Upper lobe of left lung (tissue), 6 donors: ENCODE results near the gene SMIM38. TPM values are rescaled to one million over a fixed set of nuclear protein-coding genes. Genes with fewer than 3 reads are reported as not detected.

ENCODE experiments used
- ATAC-seq, 2 donors: fragments of 200-7000 bp; cut with Tn5 transposase; one replicate each; pipeline ENCODE4 v1.9.1; 2022; ENCODE audit warnings: mild to moderate bottlenecking in 2 of 2, moderate library complexity in 2 of 2; ENCODE audit not compliant: low FRiP score in 2 of 2
- DNase-seq, 2 donors: peaks; one replicate each; pipeline ENCODE4 v3.0.0-alpha.2; 2019 to 2020
- H3K27ac ChIP-seq, 4 donors: fragments of 200-600 bp; sonication (generic); one replicate each; pipeline ENCODE4 v1.5.1; 2016 to 2019
- H3K27me3 ChIP-seq, 4 donors: fragments of 200-600 bp; sonication (generic); one replicate each; pipeline ENCODE4 v1.5.1; 2017 to 2019
- H3K36me3 ChIP-seq, 4 donors: fragments of 200-600 bp; sonication (generic); one replicate each; pipeline ENCODE4 v1.5.1; 2016 to 2019
- H3K4me1 ChIP-seq, 4 donors: fragments of 200-600 bp; sonication (generic); one replicate each; pipeline ENCODE4 v1.5.1; 2018 to 2019
- H3K4me3 ChIP-seq, 4 donors: fragments of 200-600 bp; sonication (generic); one replicate each; pipeline ENCODE4 v1.5.1; 2017 to 2019; ENCODE audit warnings: mild to moderate bottlenecking in 2 of 4, moderate library complexity in 1 of 4
- H3K9me3 ChIP-seq, 4 donors: fragments of 200-600 bp; sonication (generic); one replicate each; pipeline ENCODE4 v1.5.1; 2018 to 2019
- EP300 ChIP-seq, 4 donors: sonication (generic); formaldehyde crosslinking; IDR thresholded peaks; one replicate each; pipeline ENCODE4 v1.5.1; 2017; ENCODE audit warnings: antibody characterized with exemption in 4 of 4, control low read depth in 2 of 4
- POLR2A ChIP-seq, 4 donors: fragments of 450-650 bp; IDR thresholded peaks; one replicate each; pipeline ENCODE4 v1.5.1; 2016 to 2017; ENCODE audit warnings: antibody characterized with exemption in 4 of 4, mild to moderate bottlenecking in 2 of 4
- POLR2AphosphoS5 ChIP-seq, 2 donors: sonication (generic); formaldehyde crosslinking; IDR thresholded peaks; one replicate each; pipeline ENCODE4 v1.5.1; 2017; ENCODE audit warnings: antibody characterized with exemption in 2 of 2
- WGBS, 2 donors: methylation state at CpG; one replicate each; pipeline ENCODE4 v1.1.5; 2017 to 2018; 5-methylcytosine and 5-hydroxymethylcytosine counted together
- total RNA-seq, 6 donors: library from RNA; depleted of rRNA in 4 of 6; stranded (reverse); fragments of >200 nt in 4 of 6; gene quantifications; one replicate each; pipeline versions ENCODE4 v1.1.0 to v1.2.1, GENCODE V29; 2016 to 2021
- TF ChIP-seq, protein P1 (sequence below), 6 experiments: fragments of 450-650 bp in 4 of 6; fragments of 200-600 bp in 2 of 6; sonication (generic) in 2 of 6; IDR thresholded peaks; one replicate each; pipeline ENCODE4 v1.5.1; 2016 to 2019; ENCODE audit warnings: antibody characterized with exemption in 6 of 6
- donor health status: DM: no; HTN: no; CAD: no; lungs with moderate emphysema.
- donor health status: DM: no; HTN: yes; CAD: no; lungs with severe emphysema.

The SMIM38 gene
- total RNA-seq, 6 donors from 2014 or later = 0.10 to 0.67 (median 0.55) TPM; not detected in 2

- Histone ChIP-seq H3K9me3 (no peaks in the 10 kb centered on the region), H3K4me1 (peaks cover 8 to 13% (median 11%) of the 10 kb centered on the region in 4 donors), H3K27me3 (no peaks in the 10 kb centered on the region), H3K27ac (no peak overlapping the region), H3K4me3 (no peak overlapping the region), H3K36me3 (no peaks in the 10 kb centered on the region)
- TF ChIP-seq POLR2AphosphoS5 (IDR thresholded peaks at IDR 0.05) (no peak), POLR2A (IDR thresholded peaks at IDR 0.05) (no peak), EP300 (IDR thresholded peaks at IDR 0.05) (no peak)
- TF ChIP-seq, protein P1, sequence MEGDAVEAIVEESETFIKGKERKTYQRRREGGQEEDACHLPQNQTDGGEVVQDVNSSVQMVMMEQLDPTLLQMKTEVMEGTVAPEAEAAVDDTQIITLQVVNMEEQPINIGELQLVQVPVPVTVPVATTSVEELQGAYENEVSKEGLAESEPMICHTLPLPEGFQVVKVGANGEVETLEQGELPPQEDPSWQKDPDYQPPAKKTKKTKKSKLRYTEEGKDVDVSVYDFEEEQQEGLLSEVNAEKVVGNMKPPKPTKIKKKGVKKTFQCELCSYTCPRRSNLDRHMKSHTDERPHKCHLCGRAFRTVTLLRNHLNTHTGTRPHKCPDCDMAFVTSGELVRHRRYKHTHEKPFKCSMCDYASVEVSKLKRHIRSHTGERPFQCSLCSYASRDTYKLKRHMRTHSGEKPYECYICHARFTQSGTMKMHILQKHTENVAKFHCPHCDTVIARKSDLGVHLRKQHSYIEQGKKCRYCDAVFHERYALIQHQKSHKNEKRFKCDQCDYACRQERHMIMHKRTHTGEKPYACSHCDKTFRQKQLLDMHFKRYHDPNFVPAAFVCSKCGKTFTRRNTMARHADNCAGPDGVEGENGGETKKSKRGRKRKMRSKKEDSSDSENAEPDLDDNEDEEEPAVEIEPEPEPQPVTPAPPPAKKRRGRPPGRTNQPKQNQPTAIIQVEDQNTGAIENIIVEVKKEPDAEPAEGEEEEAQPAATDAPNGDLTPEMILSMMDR (IDR thresholded peaks at IDR 0.05) = no peak
- no peak for DNase-seq
- ATAC-seq = no peak
- WGBS, 2 donors = 96 to 97% methylated on average over 6 to 7 of the region's 7 CpGs
Observed at GRCh38 chr11:69129647-69130046, 26.1 kb upstream of the SMIM38 start.

DNA sequence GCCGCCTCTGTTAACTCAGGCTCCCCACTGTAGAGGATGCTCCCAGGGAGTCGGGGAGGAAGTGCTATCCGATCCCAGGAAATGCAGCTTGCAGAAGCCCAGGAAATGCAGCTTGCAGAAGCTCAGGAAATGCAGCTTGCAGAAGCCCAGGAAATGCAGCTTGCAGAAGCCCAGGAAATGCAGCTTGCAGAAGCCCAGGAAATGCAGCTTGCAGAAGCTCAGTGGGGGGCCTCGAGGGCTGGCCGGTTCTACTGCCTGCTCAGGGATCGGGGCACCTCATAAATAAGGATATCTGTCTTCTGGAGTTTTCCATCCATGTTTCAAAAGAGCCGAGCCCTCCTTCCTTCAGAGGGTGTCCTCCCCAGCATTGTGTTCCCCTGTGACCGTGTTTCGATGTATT, 25.1 kb upstream of the SMIM38 start:
- no peak overlapping the region for H3K4me3 ChIP-seq
- ATAC-seq = no peak
- 75 to 76% methylated on average over 5 to 9 of the region's 9 CpGs for WGBS, 2 donors
- H3K4me1 ChIP-seq = peaks cover 8 to 13% (median 10%) of the 10 kb centered on the region in 4 donors
- no peak for DNase-seq
- H3K36me3 ChIP-seq = no peaks in the 10 kb centered on the region
- no peaks in the 10 kb centered on the region for H3K27me3 ChIP-seq
- no peak for TF ChIP-seq POLR2A (IDR thresholded peaks at IDR 0.05)
- TF ChIP-seq, protein P1 (IDR thresholded peaks at IDR 0.05) = no peak
- TF ChIP-seq POLR2AphosphoS5 (IDR thresholded peaks at IDR 0.05) = no peak
- TF ChIP-seq EP300 (IDR thresholded peaks at IDR 0.05) = no peak
- H3K9me3 ChIP-seq = no peaks in the 10 kb centered on the region
- H3K27ac ChIP-seq = no peak overlapping the region

GRCh38 chr11:69131121-69131566, 24.6 kb upstream of the SMIM38 start:
- Histone ChIP-seq H3K4me1 (peaks cover 8 to 13% (median 10%) of the 10 kb centered on the region in 4 donors), H3K36me3 (no peaks in the 10 kb centered on the region), H3K27ac (peak overlapping the region in 1 of 4 donors; percentile 5), H3K4me3 (no peak overlapping the region), H3K9me3 (no peaks in the 10 kb centered on the region), H3K27me3 (no peaks in the 10 kb centered on the region)
- 83 to 90% methylated on average over 2 to 11 of the region's 11 CpGs for WGBS, 2 donors
- no peak for DNase-seq
- peak; percentile 20 to 32 for ATAC-seq
- TF ChIP-seq POLR2A (IDR thresholded peaks at IDR 0.05) = no peak
- TF ChIP-seq, protein P1 (IDR thresholded peaks at IDR 0.05) = no peak
- no peak for TF ChIP-seq EP300 (IDR thresholded peaks at IDR 0.05)
- TF ChIP-seq POLR2AphosphoS5 (IDR thresholded peaks at IDR 0.05) = no peak

DNA sequence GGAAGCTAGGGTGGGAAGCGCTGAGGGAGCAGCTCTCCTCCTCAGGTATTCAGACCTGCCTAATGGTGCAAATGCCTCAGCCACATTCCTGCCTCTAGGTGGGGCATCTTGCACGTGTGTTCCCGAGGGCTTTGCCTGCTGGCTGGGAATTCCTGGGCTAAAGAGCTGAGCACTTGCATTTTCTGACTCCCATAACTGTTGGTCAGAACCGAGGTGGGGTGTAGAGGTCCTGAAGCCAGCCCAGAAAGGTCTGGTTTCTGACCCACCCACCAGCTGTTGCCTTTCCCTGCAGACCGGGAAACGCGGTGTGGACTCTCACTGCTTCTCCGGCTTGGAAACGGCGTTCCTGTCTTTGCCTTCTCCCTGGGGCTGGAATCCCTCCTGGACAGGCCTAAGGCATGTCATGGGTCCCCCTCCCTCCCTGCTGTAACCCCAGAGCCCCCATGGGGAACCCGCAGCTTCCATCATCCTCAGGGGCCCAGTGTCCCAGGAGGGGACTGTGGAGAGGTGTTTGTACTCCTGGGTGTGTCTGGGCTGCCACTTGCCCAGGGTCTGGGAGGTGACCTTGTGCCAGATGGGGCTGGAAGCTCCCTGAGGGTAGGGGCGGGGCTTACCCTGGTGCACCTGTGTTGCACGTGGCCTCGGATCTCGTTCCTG, 24.0 kb upstream of the SMIM38 start:
- WGBS, 2 donors = 43% methylated on average over 12 of the region's 15 CpGs; no CpG with 5 or more reads in 1 of the 2 donors
- peak in 1 of 2 donors; percentile 88 for DNase-seq
- H3K36me3 ChIP-seq = no peaks in the 10 kb centered on the region
- TF ChIP-seq, protein P1 (IDR thresholded peaks at IDR 0.05) = peak; percentile 66 to 96 (median 84)
- TF ChIP-seq POLR2AphosphoS5 (IDR thresholded peaks at IDR 0.05) = no peak
- H3K4me1 ChIP-seq = peaks cover 8 to 13% (median 10%) of the 10 kb centered on the region in 4 donors
- peak; percentile 60 to 85 for ATAC-seq
- no peak overlapping the region for H3K4me3 ChIP-seq
- peak overlapping the region in 1 of 4 donors; percentile 5 for H3K27ac ChIP-seq
- no peaks in the 10 kb centered on the region for H3K9me3 ChIP-seq
- no peaks in the 10 kb centered on the region for H3K27me3 ChIP-seq

DNA sequence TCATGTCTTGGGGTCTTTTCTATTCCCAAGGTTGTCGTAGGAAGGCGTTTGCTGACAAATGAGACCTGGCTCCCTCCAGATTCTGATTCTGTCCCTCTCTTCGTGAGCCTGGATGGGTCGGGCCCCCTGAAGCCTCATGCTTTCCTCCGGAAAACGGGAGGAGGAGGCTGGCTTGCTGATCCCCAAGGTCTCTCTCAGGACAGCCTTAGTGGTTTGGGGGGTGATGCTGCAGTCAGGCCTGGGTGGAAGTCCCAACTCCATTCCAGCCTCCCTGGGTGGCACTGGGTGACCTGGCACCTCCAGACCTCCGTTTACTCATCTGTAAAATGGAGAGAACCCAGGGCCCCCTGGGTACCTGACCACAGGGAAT, 23.4 kb upstream of the SMIM38 start:
- 73 to 89% methylated on average over 4 to 6 of the region's 7 CpGs for WGBS, 2 donors
- DNase-seq (no peak), ATAC-seq (no peak)
- Histone ChIP-seq H3K4me1 (peaks cover 8 to 13% (median 10%) of the 10 kb centered on the region in 4 donors), H3K9me3 (no peaks in the 10 kb centered on the region), H3K27me3 (no peaks in the 10 kb centered on the region), H3K36me3 (no peaks in the 10 kb centered on the region), H3K4me3 (no peak overlapping the region), H3K27ac (no peak overlapping the region)
- no peak for TF ChIP-seq POLR2A (IDR thresholded peaks at IDR 0.05)
